Transverse colon (tissue), 4 donors: ENCODE data around the gene RAB40C. TPM values are rescaled to one million over a fixed set of nuclear protein-coding genes. Genes with fewer than 3 reads are reported as not detected.

Source experiments
- DNase-seq: peaks from one replicate; pipeline ENCODE4 v3.0.0-alpha.2; 2019
- H3K27ac ChIP-seq, 4 donors: fragments of 200-600 bp; sonication (generic); 2 replicates each; pipeline ENCODE4 v1.5.1; 2016 to 2018; ENCODE audit warnings: inconsistent platforms in 4 of 4
- H3K27me3 ChIP-seq: fragments of 200-600 bp; sonication (generic); 2 replicates; pipeline ENCODE4 v1.5.1; 2017; ENCODE audit warnings: inconsistent platforms
- H3K36me3 ChIP-seq, 4 donors: fragments of 200-600 bp; sonication (generic); 2 replicates each; pipeline ENCODE4 v1.5.1; 2017 to 2019; ENCODE audit warnings: inconsistent platforms in 4 of 4
- H3K4me1 ChIP-seq, 4 donors: fragments of 200-600 bp; sonication (generic); 2 replicates each; pipeline ENCODE4 v1.5.1; 2017 to 2020; ENCODE audit warnings: inconsistent platforms in 4 of 4
- H3K4me3 ChIP-seq, 4 donors: fragments of 200-600 bp; sonication (generic); 1 replicate in 1 of 4; 2 replicates in 3 of 4; pipeline versions ENCODE4 v1.5.1 to v1.6.1; 2017 to 2019; ENCODE audit warnings: inconsistent platforms in 4 of 4
- H3K9me3 ChIP-seq, 2 donors: fragments of 200-600 bp; sonication (generic); 2 replicates each; pipeline ENCODE4 v1.5.1; 2017 to 2019; ENCODE audit warnings: inconsistent platforms in 2 of 2
- EP300 ChIP-seq: sonication (generic); formaldehyde crosslinking; IDR thresholded peaks from one replicate; pipeline ENCODE4 v1.6.1; 2017; ENCODE audit warnings: antibody characterized with exemption, low read depth
- POLR2A ChIP-seq: fragments of 450-650 bp; IDR thresholded peaks from one replicate; pipeline ENCODE4 v1.6.1; 2016; ENCODE audit warnings: antibody characterized with exemption, mild to moderate bottlenecking, moderate library complexity
- POLR2AphosphoS5 ChIP-seq, 3 donors: sonication (generic); formaldehyde crosslinking; IDR thresholded peaks; one replicate each; pipeline ENCODE4 v1.6.1; 2016; ENCODE audit warnings: antibody characterized with exemption in 3 of 3
- WGBS, 2 donors: methylation state at CpG; one replicate each; pipeline ENCODE4 v1.1.5; 2018; ENCODE audit warnings: low coverage in 1 of 2; 5-methylcytosine and 5-hydroxymethylcytosine counted together
- in situ Hi-C, 4 donors: fragments of 200-750 bp; cut with MboI; loops; one replicate each; pipeline versions ENCODE4 v1.15.0 to v1.15.1; 2017; ENCODE audit warnings: low sequenced_read_pairs in 3 of 4, low pct_ligation_motif_present in 1 of 4, low pct_unique_long_range_greater_than_20kb in 1 of 4
- intact Hi-C: fragments of 100-400 bp; cut with DNase I; formaldehyde crosslinking; loops from one replicate; pipeline ENCODE4 v1.15.1; 2023; ENCODE audit warnings: low total_unique reads
- total RNA-seq, 4 donors: library from RNA; depleted of rRNA; stranded (reverse); fragments of >200 nt; gene quantifications; one replicate each; pipeline ENCODE4 v1.1.0, GENCODE V29; 2016
- TF ChIP-seq, protein P1 (sequence below), 5 experiments: fragments of 200-600 bp in 3 of 5; fragments of 450-650 bp in 2 of 5; sonication (generic) in 3 of 5; IDR thresholded peaks; 1 replicate in 2 of 5; 2 replicates in 3 of 5; pipeline ENCODE4 v1.5.1; 2016 to 2017; ENCODE audit warnings: antibody characterized with exemption in 5 of 5, inconsistent platforms in 3 of 5, mild to moderate bottlenecking in 2 of 5, moderate library complexity in 1 of 5

RAB40C gene
- total RNA-seq, 4 donors from 2014 or later, result 54.8 to 111 (median 83.5) TPM

DNA sequence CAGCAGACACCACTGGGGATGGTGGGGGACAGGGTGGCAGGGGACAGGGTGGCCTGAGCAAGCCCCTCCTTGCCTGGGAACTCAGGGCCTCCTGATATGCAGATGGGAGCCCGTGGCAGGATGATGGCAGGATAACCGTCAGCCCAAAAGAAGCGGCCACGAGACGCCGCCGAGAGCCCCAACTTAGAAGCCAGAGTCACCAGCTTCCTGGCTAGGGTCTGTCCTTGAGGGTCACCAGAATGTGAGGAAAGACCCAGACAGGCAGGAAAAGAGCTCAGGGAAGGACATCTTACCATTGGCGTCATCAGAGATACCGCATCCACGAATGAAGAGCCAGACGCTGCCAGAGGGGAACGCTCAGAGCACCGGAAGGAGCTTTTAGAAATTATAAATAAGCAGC is 19.4 kb downstream of the RAB40C start:
- no peak overlapping the region for H3K4me3 ChIP-seq
- no peak for DNase-seq
- 95 to 97% methylated on average over 6 to 12 of the region's 13 CpGs for WGBS, 2 donors
- intact Hi-C loops, result no loop called here
- TF ChIP-seq POLR2AphosphoS5 (IDR thresholded peaks at IDR 0.05) (no peak), POLR2A (no peak), EP300 (no peak)
- TF ChIP-seq, protein P1, sequence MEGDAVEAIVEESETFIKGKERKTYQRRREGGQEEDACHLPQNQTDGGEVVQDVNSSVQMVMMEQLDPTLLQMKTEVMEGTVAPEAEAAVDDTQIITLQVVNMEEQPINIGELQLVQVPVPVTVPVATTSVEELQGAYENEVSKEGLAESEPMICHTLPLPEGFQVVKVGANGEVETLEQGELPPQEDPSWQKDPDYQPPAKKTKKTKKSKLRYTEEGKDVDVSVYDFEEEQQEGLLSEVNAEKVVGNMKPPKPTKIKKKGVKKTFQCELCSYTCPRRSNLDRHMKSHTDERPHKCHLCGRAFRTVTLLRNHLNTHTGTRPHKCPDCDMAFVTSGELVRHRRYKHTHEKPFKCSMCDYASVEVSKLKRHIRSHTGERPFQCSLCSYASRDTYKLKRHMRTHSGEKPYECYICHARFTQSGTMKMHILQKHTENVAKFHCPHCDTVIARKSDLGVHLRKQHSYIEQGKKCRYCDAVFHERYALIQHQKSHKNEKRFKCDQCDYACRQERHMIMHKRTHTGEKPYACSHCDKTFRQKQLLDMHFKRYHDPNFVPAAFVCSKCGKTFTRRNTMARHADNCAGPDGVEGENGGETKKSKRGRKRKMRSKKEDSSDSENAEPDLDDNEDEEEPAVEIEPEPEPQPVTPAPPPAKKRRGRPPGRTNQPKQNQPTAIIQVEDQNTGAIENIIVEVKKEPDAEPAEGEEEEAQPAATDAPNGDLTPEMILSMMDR (IDR thresholded peaks at IDR 0.05), result no peak
- in situ Hi-C loops, result loop anchor here in 1 of 4 donors (25.0 kb wide), 1 partner anchor 97 kb away; no protein-coding TSS in a partner anchor
- no peak overlapping the region for H3K27ac ChIP-seq
- no peaks in the 10 kb centered on the region for H3K27me3 ChIP-seq
- H3K4me1 ChIP-seq, result peaks cover 0 to 17% (median 11%) of the 10 kb centered on the region in 4 donors
- no peaks in the 10 kb centered on the region for H3K9me3 ChIP-seq
- no peaks in the 10 kb centered on the region for H3K36me3 ChIP-seq

DNA sequence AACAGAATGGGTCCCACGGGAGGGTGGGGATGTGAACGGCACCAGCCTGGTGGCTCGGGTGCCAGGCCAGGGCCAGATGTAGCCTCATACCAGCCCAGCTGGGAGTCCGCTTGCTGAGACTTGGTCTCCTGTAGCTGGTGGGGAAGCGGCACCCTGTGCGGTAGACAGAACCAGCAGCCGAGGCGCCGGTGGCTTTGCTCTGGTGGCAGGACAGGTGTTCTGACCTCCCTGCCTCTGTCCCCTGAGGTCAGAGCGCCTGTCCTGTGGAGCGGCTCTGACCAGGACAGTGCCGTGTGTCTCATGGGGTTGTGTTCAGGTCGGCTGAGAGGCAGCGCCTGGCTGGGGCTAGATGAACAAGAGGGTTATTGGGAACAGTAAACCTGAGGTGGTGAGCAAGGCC is 20.1 kb downstream of the RAB40C start:
- peak overlapping the region in 2 of 4 donors; percentile 31 to 43 for H3K27ac ChIP-seq
- no peak for DNase-seq
- H3K27me3 ChIP-seq, result no peaks in the 10 kb centered on the region
- intact Hi-C loops (no loop called here), in situ Hi-C loops (loop anchor here in 1 of 4 donors (25.0 kb wide), 1 partner anchor 98 kb away; no protein-coding TSS in a partner anchor)
- no peaks in the 10 kb centered on the region for H3K36me3 ChIP-seq
- H3K4me1 ChIP-seq, result peaks cover 0 to 17% (median 11%) of the 10 kb centered on the region in 4 donors
- TF ChIP-seq, protein P1 (IDR thresholded peaks at IDR 0.05), result no peak
- TF ChIP-seq EP300 (no peak), POLR2AphosphoS5 (IDR thresholded peaks at IDR 0.05) (no peak), POLR2A (no peak)
- H3K9me3 ChIP-seq, result no peaks in the 10 kb centered on the region
- no peak overlapping the region for H3K4me3 ChIP-seq
- 82% methylated on average over 14 of the region's 14 CpGs; no CpG with 5 or more reads in 1 of the 2 donors for WGBS, 2 donors

DNA sequence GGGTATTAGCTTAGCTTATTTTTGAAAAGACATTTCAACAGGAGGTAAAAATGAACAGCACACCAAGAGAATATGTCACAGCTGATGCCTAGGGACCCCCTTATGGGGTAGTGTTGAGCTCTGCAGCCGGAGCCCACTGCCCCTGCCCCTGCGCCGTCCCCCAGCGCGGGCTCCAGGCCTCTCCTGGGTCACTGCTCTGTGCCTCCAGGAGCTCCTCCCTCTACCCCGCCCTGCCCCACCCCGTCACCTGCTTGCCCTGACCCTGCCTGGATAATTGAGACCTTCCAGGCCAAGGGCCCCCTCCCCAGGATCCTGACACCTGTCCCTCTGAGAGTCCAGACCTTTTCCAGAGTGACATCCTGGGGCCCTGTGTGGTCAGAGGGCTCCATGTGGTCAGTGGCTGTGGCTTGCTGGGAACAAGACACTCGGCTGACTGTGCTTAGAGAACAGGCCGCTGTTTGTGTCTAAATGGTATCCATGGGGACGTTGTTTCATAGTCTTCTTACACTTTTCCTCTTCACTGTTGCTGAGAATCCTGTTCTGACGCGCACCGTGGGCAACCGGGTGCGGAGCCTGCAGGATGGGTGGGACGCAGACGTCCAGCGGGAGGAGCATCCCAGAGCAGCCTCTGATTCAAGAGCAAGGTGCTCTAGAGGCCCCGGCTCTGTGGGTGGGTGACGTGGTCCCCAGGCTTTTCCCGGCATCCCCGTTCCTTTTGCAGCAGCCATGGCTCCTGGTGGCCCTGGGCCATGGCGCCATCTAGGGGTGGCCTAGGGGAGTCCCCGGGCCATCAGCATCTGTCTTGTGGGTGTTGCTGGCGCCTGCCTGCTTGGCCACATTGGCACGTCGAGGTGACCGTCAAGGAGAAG is 20.9 kb downstream of the RAB40C start:
- H3K36me3 ChIP-seq, result no peaks in the 10 kb centered on the region
- peak; percentile 68 for DNase-seq
- H3K4me1 ChIP-seq, result peaks cover 0 to 22% (median 11%) of the 10 kb centered on the region in 4 donors
- H3K27me3 ChIP-seq, result no peaks in the 10 kb centered on the region
- no peaks in the 10 kb centered on the region for H3K9me3 ChIP-seq
- TF ChIP-seq, protein P1 (IDR thresholded peaks at IDR 0.05), result peak; percentile 71 to 87 (median 83)
- TF ChIP-seq EP300, result no peak
- WGBS, 2 donors, result 65% methylated on average over 26 of the region's 28 CpGs; no CpG with 5 or more reads in 1 of the 2 donors
- intact Hi-C loops, result no loop called here
- in situ Hi-C loops, result loop anchor here in 1 of 4 donors (25.0 kb wide), 1 partner anchor 98 kb away; no protein-coding TSS in a partner anchor
- peak overlapping the region in 3 of 4 donors; percentile 10 to 43 (median 31) for H3K27ac ChIP-seq
- no peak overlapping the region for H3K4me3 ChIP-seq

DNA sequence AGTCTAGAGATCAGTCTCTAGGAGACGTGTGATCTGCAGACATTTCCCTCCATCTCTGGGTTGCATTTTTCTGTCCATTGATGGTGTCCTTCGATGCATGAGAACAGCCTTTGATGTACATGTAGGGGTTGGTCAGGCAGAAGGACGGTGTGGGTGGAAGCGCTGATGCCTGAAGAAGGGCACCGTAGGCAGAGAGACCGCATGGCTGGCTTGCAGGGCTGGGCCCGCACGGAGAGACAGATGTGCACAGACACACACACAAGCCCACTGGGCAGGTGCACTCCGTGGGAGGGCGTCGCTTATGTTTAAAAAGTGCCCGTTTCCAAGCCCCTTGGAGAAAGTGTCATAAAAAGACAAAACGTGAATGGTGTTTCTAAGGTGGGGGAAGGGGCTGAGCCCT is 25.3 kb downstream of the RAB40C start:
- in situ Hi-C loops (loop anchor here in 1 of 4 donors (25.0 kb wide), 1 partner anchor 103 kb away; no protein-coding TSS in a partner anchor), intact Hi-C loops (no loop called here)
- 82 to 93% methylated on average over 5 to 13 of the region's 13 CpGs for WGBS, 2 donors
- H3K27ac ChIP-seq, result no peak overlapping the region
- H3K27me3 ChIP-seq, result no peaks in the 10 kb centered on the region
- peaks cover 0 to 21% (median 10%) of the 10 kb centered on the region in 4 donors for H3K4me1 ChIP-seq
- H3K36me3 ChIP-seq, result no peaks in the 10 kb centered on the region
- no peak for TF ChIP-seq POLR2A
- no peak overlapping the region for H3K4me3 ChIP-seq
- DNase-seq, result no peak
- H3K9me3 ChIP-seq, result no peaks in the 10 kb centered on the region
